Neuronal stem cell (in vitro differentiated cells): ENCODE results near the gene HNF1B.

Experiments used
- DNase-seq: peaks from one replicate; pipeline ENCODE4 v3.0.0-alpha.2; 2013; ENCODE audit warnings: low spot score
- H2AFZ ChIP-seq: one replicate; pipeline ENCODE4 v1.6.1; 2013; ENCODE audit warnings: mild to moderate bottlenecking, low read length, inconsistent platforms
- H2AK5ac ChIP-seq: 2 replicates; pipeline ENCODE4 v1.6.1; 2013; ENCODE audit warnings: low read depth, mild to moderate bottlenecking, inconsistent platforms, low read length, moderate library complexity, mixed read lengths
- H2BK120ac ChIP-seq: 2 replicates; pipeline ENCODE4 v1.6.1; 2013; ENCODE audit warnings: low read depth, mild to moderate bottlenecking, inconsistent platforms, low read length, moderate library complexity, mixed read lengths
- H2BK12ac ChIP-seq: one replicate; pipeline ENCODE4 v1.6.1; 2013; ENCODE audit warnings: low read length, inconsistent platforms
- H2BK15ac ChIP-seq: 2 replicates; pipeline ENCODE4 v1.6.1; 2013; ENCODE audit warnings: mild to moderate bottlenecking, low read length, inconsistent platforms, mixed read lengths
- H2BK5ac ChIP-seq: one replicate; pipeline ENCODE4 v1.6.1; 2013; ENCODE audit warnings: inconsistent platforms, mild to moderate bottlenecking, low read length, moderate library complexity
- H3K14ac ChIP-seq: one replicate; pipeline ENCODE4 v1.6.1; 2013; ENCODE audit warnings: low read length, inconsistent platforms
- H3K18ac ChIP-seq: 2 replicates; pipeline ENCODE4 v1.6.1; 2013; ENCODE audit warnings: low read length, inconsistent platforms
- H3K23ac ChIP-seq: 2 replicates; pipeline ENCODE4 v1.6.1; 2013; ENCODE audit warnings: low read depth, mild to moderate bottlenecking, mixed read lengths, low read length, inconsistent platforms; ENCODE audit not compliant: poor library complexity
- H3K27ac ChIP-seq: replicated peaks from 3 replicates; pipeline ENCODE4 v1.5.1; 2013; ENCODE audit warnings: low read length, inconsistent platforms
- H3K27me3 ChIP-seq, 3 experiments: 2 replicates each; pipeline ENCODE4 v1.6.1; 2013; ENCODE audit warnings: low read length in 3 of 3, mild to moderate bottlenecking in 2 of 3, inconsistent platforms in 1 of 3, low read depth in 1 of 3, mixed read lengths in 1 of 3, moderate library complexity in 1 of 3; ENCODE audit not compliant: control insufficient read depth in 3 of 3, insufficient read depth in 3 of 3
- H3K36me3 ChIP-seq, 2 donors: replicated peaks in 1 of 2; 2 replicates each; pipeline ENCODE4 v1.6.1; 2013; ENCODE audit warnings: low read length in 2 of 2; ENCODE audit not compliant: control insufficient read depth in 2 of 2, insufficient read depth in 2 of 2
- H3K4ac ChIP-seq: 2 replicates; pipeline ENCODE4 v1.6.1; 2013; ENCODE audit warnings: inconsistent platforms, mild to moderate bottlenecking, low read length, moderate library complexity
- H3K4me1 ChIP-seq, 2 donors: 1 replicate in 1 of 2; 2 replicates in 1 of 2; pipeline ENCODE4 v1.6.1; 2013; ENCODE audit warnings: low read length in 2 of 2, low read depth in 1 of 2; ENCODE audit not compliant: control insufficient read depth in 2 of 2, insufficient read depth in 1 of 2
- H3K4me2 ChIP-seq: one replicate; pipeline ENCODE4 v1.6.1; 2013; ENCODE audit warnings: mild to moderate bottlenecking, low read length, inconsistent platforms; ENCODE audit not compliant: insufficient read depth, poor library complexity, severe bottlenecking
- H3K4me3 ChIP-seq, 2 donors: 2 replicates each; pipeline ENCODE4 v1.5.1; 2013; ENCODE audit warnings: low read length in 2 of 2, mild to moderate bottlenecking in 2 of 2, inconsistent platforms in 1 of 2, moderate library complexity in 1 of 2
- H3K79me1 ChIP-seq: one replicate; pipeline ENCODE4 v1.6.1; 2013; ENCODE audit warnings: low read depth, mild to moderate bottlenecking, inconsistent platforms, low read length, moderate library complexity
- H3K9ac ChIP-seq: one replicate; pipeline ENCODE4 v1.6.1; 2013; ENCODE audit warnings: mild to moderate bottlenecking, low read depth, low read length, inconsistent platforms; ENCODE audit not compliant: poor library complexity
- H3K9me3 ChIP-seq, 2 donors: replicated peaks in 1 of 2; 2 replicates each; pipeline versions ENCODE3 to v1.6.1; 2013; ENCODE audit warnings: low read length in 2 of 2, mild to moderate bottlenecking in 2 of 2, inconsistent platforms in 1 of 2, low read depth in 1 of 2, mixed read lengths in 1 of 2, moderate library complexity in 1 of 2; ENCODE audit not compliant: control insufficient read depth in 2 of 2, insufficient read depth in 1 of 2
- H4K8ac ChIP-seq: one replicate; pipeline ENCODE4 v1.6.1; 2013; ENCODE audit warnings: low read depth, mild to moderate bottlenecking, inconsistent platforms, low read length, moderate library complexity
- H4K91ac ChIP-seq: one replicate; pipeline ENCODE4 v1.6.1; 2013; ENCODE audit warnings: low read length, low read depth, mild to moderate bottlenecking, inconsistent platforms; ENCODE audit not compliant: poor library complexity

The HNF1B gene

DNA sequence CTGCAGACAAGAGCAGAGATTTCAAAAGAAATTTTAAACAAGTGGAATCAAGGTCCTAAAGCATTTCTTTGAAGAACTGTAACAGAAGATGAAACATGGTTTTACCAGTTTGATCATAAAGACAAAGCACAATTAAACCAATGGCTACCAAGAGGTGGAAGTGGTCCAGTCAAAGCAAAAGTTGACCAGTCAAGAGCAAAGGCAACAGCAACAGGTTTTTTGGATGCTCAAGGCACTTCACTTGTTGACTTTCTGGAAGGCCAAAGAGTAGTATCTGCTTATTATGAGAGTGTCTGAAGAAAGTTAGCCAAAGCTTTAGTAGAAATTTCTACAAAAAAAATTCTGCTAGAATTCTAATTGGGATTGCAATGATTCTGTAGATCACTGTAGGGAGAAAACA lies 106.9 kb downstream of the HNF1B start:
- Histone ChIP-seq H3K4me3 (no peak overlapping the region), H3K9ac (no peak overlapping the region), H2AFZ (no peak overlapping the region), H4K91ac (no peak overlapping the region), H3K4me2 (no peak overlapping the region), H3K36me3 (peaks cover 8 to 87% of the 10 kb centered on the region in 2 donors), H3K18ac (no peak overlapping the region), H2BK5ac (no peak overlapping the region), H3K4ac (no peak overlapping the region), H3K79me1 (no peaks in the 10 kb centered on the region), H3K27me3 (no peaks in the 10 kb centered on the region), H2AK5ac (no peak overlapping the region), H4K8ac (no peak overlapping the region), H2BK120ac (no peak overlapping the region), H3K27ac (no peak overlapping the region), H2BK12ac (no peak overlapping the region), H2BK15ac (no peak overlapping the region), H3K9me3 (peaks cover 0 to 3% of the 10 kb centered on the region in 2 donors), H3K4me1 (peaks cover 1 to 2% of the 10 kb centered on the region in 2 donors), H3K14ac (no peak overlapping the region), H3K23ac (no peak overlapping the region)
- DNase-seq: no peak
